Lower lobe of right lung (tissue), 2 donors: Measurements from ENCODE around the gene PAK4. TPM values are rescaled to one million over a fixed set of nuclear protein-coding genes. Genes with fewer than 3 reads are reported as not detected.

Experiments
- ATAC-seq, 2 donors: fragments of 200-7000 bp; cut with Tn5 transposase; one replicate each; pipeline ENCODE4 v1.9.1; 2020 to 2022; ENCODE audit warnings: mild to moderate bottlenecking in 2 of 2, moderate library complexity in 2 of 2
- DNase-seq: peaks from one replicate; pipeline ENCODE4 v3.0.0-alpha.2; 2020
- H3K27ac ChIP-seq: fragments of 200-600 bp; one replicate; pipeline ENCODE4 v1.8.0; 2022
- H3K27me3 ChIP-seq: fragments of 200-600 bp; one replicate; pipeline ENCODE4 v1.8.0; 2022; ENCODE audit warnings: low read depth
- H3K36me3 ChIP-seq: fragments of 200-600 bp; one replicate; pipeline ENCODE4 v1.8.0; 2022; ENCODE audit warnings: mild to moderate bottlenecking
- H3K4me1 ChIP-seq: fragments of 200-600 bp; one replicate; pipeline ENCODE4 v1.8.0; 2022
- H3K4me3 ChIP-seq: fragments of 200-600 bp; one replicate; pipeline ENCODE4 v1.8.0; 2022; ENCODE audit warnings: mild to moderate bottlenecking
- H3K9me3 ChIP-seq: fragments of 200-600 bp; one replicate; pipeline ENCODE4 v1.8.0; 2022
- intact Hi-C: fragments of 100-400 bp; cut with DNase I; formaldehyde crosslinking; loops from one replicate; pipeline ENCODE4 v1.11.0; 2022
- total RNA-seq: library from RNA; stranded (reverse); fragmentation: NEBNext Ultra II Directional; extraction: Animal tissue kit (Norgen Biotek cat#: 25700); gene quantifications from one replicate; pipeline ENCODE4 v1.2.1, GENCODE V29; 2021
- TF ChIP-seq, protein P1 (sequence below): fragments of 200-600 bp; IDR thresholded peaks from one replicate; pipeline ENCODE4 v1.8.0; 2022; ENCODE audit warnings: antibody characterized with exemption, mild to moderate bottlenecking
- donor health status: DM: no; HTN: yes; CAD: no; lungs with severe emphysema.

The PAK4 gene
- total RNA-seq, 1 donor from 2014 or later, result 73.0 TPM

- no peak overlapping the region for H3K27ac ChIP-seq
Measured at GRCh38 chr19:39122934-39123731, 2.5 kb upstream of the PAK4 start.

DNA sequence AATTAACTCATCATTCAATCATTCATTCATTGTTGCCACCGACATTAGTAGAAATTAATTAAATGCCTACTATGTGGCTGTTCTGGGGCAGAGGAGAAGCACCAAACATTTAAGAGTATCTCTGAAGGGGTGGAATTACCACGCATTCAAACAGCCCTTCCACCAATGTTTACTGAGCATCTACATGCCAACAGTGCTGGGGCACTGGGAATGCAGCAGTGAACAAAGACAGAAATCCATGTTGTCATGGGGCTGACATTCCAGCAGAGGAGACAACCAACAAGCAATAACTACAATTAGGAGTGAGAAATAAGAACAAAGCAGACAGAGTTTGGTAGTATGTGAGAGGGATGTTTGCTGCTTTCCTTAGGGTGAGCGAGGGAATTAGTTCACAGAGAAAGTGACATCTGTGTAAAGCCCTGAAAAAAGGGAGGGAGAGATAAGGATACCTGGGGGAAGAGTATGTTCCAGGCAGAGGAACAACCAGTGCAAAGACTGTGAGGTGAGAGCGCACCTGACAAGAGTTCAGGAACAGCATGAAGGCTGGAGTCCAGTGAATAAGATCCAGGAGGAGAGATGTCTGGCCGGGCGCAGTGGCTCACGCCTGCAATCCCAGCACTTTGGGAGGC lies 1.3 kb upstream of the PAK4 start:
- Histone ChIP-seq H3K27ac (no peak overlapping the region), H3K9me3 (no peaks in the 10 kb centered on the region), H3K4me3 (no peak overlapping the region), H3K27me3 (no peaks in the 10 kb centered on the region), H3K4me1 (peaks cover 50% of the 10 kb centered on the region), H3K36me3 (no peaks in the 10 kb centered on the region)
- DNase-seq, result no peak
- TF ChIP-seq, protein P1, sequence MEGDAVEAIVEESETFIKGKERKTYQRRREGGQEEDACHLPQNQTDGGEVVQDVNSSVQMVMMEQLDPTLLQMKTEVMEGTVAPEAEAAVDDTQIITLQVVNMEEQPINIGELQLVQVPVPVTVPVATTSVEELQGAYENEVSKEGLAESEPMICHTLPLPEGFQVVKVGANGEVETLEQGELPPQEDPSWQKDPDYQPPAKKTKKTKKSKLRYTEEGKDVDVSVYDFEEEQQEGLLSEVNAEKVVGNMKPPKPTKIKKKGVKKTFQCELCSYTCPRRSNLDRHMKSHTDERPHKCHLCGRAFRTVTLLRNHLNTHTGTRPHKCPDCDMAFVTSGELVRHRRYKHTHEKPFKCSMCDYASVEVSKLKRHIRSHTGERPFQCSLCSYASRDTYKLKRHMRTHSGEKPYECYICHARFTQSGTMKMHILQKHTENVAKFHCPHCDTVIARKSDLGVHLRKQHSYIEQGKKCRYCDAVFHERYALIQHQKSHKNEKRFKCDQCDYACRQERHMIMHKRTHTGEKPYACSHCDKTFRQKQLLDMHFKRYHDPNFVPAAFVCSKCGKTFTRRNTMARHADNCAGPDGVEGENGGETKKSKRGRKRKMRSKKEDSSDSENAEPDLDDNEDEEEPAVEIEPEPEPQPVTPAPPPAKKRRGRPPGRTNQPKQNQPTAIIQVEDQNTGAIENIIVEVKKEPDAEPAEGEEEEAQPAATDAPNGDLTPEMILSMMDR, result no peak
- intact Hi-C loops, result loop anchor here (10.0 kb wide), 1 partner anchor 201 kb away; the partner anchor contains the start of gene LRFN1
- no peak for ATAC-seq

More at GRCh38 chr19:39122934-39123731, 2.5 kb upstream of the PAK4 start:
- intact Hi-C loops, result loop anchor here (10.0 kb wide), 1 partner anchor 202 kb away; the partner anchor contains the start of gene LRFN1
- ATAC-seq (no peak), DNase-seq (no peak)
- H3K36me3 ChIP-seq, result no peaks in the 10 kb centered on the region
- H3K4me1 ChIP-seq, result peaks cover 39% of the 10 kb centered on the region
- H3K4me3 ChIP-seq, result no peak overlapping the region
- TF ChIP-seq, protein P1, result no peak
- no peaks in the 10 kb centered on the region for H3K9me3 ChIP-seq
- H3K27me3 ChIP-seq, result no peaks in the 10 kb centered on the region

DNA sequence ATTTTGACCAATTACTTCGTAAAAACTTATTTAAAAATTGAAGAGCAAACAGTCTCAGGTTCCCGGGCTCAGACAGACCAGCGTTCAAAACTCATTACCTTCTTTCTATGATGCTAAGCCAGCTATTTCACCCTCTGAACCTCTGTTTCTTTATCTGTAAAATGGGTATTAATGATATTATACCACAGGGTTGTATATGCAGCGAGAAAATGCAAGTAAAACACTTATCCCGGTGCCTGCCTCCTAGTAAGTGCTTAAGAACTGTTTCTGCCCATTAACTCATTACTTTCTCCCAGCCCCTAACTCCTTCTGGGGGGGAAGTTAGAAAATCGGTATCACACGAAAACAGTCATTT lies 410 bp upstream of the PAK4 start:
- DNase-seq, result no peak
- Histone ChIP-seq H3K4me3 (peak overlapping the region; percentile 92), H3K36me3 (no peaks in the 10 kb centered on the region), H3K27me3 (no peaks in the 10 kb centered on the region), H3K4me1 (peaks cover 58% of the 10 kb centered on the region), H3K9me3 (no peaks in the 10 kb centered on the region), H3K27ac (peak overlapping the region; percentile 61)
- no peak for ATAC-seq
- TF ChIP-seq, protein P1, result no peak
- intact Hi-C loops, result loop anchor here (10.0 kb wide), 1 partner anchor 200 kb away; the partner anchor contains the start of gene LRFN1

GRCh38 chr19:39126312-39127187 lies 964 bp downstream of the PAK4 start:
- peak; percentile 72 for DNase-seq
- peak; percentile 67 to 76 for ATAC-seq
- Histone ChIP-seq H3K27me3 (no peaks in the 10 kb centered on the region), H3K4me3 (peak overlapping the region; percentile 92), H3K4me1 (peaks cover 72% of the 10 kb centered on the region), H3K9me3 (no peaks in the 10 kb centered on the region), H3K36me3 (no peaks in the 10 kb centered on the region), H3K27ac (peak overlapping the region; percentile 76)
- TF ChIP-seq, protein P1, result no peak
- intact Hi-C loops, result loop anchor here (10.0 kb wide), 1 partner anchor 198 kb away; the partner anchor contains the start of gene LRFN1
